Measurements from ENCODE around the gene HMGXB3. TPM values are rescaled to one million over a fixed set of nuclear protein-coding genes. Genes with fewer than 3 reads are reported as not detected.
A peak's percentile ranks its signal among the peaks of the same experiment; 100 is the strongest.

Gene HMGXB3
- total RNA-seq, 1 experiment from 2014 or later = 36.8 TPM

GRCh38 chr5:150066901-150067396 lies 66.4 kb downstream of the HMGXB3 start:
- peak; percentile 67 for DNase-seq (ENCODE audit: low spot score)

DNA sequence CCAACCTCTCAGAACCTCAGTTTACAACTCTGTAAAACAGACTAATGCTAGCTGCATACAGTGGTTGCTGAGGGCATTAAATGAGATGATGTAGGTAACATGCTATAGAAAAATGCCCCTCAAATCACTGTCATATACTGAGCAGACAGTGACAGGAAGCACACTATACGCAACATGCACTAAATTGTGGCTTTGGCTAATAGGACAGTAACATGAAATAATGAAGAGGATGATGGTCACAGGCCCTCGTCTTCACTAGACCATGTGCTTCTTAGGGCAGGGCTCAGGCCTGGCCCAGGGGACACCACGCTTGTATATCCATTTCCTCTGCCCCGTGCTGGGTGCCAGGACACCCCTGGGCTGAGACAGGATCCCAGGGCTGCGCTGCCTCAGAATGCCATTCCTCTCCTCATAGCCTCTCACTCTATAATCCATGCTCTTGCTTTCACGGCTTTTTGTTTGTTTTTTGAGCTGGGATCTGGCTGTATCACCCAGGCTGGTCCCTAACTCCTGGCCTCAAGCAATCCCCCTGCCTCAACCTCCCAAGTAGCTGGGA lies 66.9 kb downstream of the HMGXB3 start:
- DNase-seq (ENCODE audit: low spot score) = no peak

DNA sequence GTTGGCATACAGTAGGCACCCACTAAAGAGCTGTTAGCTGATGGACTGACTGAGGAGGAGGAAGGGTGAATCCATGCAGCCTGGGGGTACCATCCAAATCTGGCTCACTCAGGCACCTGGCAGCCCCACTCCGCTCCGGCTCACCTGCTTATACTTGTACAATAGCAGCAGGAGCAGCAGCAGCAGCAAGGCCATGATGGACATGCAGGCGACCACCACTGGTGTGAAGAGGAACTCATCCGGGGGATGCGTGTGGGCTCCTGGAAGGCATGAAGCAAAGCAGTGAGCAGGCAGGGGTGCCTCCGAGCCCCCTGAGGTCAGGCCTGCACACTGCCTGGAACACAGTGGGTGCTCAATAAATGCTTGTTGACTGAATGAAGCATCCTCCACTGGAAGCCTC lies 67.5 kb downstream of the HMGXB3 start:
- no peak for DNase-seq (ENCODE audit: low spot score)

DNA sequence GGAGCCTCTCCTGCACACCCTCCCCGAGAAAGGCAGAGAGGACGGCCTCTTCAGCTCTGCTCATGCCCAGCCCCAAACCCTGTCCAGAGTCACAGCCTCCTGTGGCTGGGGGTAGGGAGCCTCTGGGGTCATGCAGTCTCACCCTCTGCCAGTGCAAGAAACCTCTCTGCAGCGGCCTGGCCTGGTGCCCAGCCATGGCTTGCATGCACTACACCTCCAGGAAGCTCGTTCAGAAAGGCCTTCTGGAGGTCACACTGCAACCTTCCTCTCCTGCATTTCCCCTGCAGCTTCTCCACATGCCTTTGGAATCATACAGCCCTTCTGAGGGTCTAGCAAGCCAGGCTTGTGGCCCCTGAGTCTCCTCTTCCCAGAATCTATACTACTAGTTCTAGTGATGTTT lies 67.9 kb downstream of the HMGXB3 start:
- no peak for DNase-seq (ENCODE audit: low spot score)

- no peak for DNase-seq (ENCODE audit: low spot score)
Observed at GRCh38 chr5:150068961-150069645, 68.6 kb downstream of the HMGXB3 start.

- no peak for DNase-seq (ENCODE audit: low spot score)
Observed at GRCh38 chr5:150069672-150070627, 69.4 kb downstream of the HMGXB3 start.

DNA sequence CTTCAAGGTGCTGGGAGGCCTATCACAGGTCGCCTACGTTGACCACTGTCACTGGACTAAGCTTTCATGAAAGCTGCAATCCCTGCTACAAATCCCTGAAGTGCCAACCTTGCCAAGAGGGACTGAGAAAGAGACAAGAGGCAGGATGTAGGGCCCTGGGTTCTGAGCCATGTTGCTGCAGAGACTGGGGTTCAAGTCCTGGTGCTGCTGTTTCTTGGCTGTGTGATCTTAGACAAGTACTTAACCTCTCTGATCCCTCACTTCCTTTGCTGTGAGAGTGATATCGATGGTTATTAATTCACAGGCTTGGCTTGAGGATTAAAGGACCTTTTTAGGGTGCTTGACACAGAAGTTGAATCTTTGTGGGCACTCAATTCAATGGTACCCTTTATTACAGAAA lies 70.3 kb downstream of the HMGXB3 start:
- no peak for DNase-seq (ENCODE audit: low spot score)

DNA sequence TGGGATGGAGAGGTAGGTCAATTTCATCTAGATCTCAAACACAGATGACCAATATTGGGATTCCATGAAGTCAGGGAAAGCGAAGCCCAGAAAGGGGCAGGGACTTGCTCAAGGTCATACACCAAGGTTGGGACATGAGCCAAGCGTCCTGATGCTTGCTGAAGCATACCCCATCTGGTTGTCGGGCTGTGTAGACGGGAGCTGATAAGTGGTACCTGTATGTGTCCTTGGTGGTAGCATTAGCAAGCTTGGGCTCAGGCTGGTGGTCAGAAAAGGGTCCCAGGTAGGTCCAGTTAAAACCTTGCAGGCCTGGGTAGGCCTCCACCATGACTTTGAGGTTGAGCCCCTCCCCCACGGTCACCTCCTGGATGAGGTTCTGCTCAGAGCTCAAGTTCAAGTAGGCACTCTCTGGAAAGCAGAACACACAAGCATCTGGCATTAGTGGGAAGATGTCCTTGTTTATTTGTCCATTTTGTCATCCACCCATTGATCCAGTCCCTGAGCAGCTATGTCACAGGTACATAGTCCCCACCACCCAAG lies 72.6 kb downstream of the HMGXB3 start:
- no peak for DNase-seq (ENCODE audit: low spot score)

DNA sequence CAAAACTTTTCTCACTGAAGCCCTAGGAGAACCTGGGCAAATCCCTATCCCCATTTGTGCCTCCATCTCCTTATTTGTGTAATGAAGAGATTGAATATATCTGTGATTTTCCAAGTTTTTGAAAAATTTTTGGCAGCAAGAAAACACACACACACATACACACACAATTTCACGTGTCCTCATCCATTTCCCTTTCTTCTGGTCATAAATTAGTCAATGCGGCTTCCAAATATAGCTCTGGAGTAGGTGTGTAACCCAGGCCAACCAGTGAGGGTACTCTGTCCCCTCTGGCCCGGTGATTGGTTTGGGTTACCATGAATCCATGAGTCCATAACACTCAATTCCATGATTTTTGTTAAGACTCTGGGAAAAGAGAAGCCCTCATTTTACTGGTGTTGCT lies 73.1 kb downstream of the HMGXB3 start:
- no peak for DNase-seq (ENCODE audit: low spot score)

DNA sequence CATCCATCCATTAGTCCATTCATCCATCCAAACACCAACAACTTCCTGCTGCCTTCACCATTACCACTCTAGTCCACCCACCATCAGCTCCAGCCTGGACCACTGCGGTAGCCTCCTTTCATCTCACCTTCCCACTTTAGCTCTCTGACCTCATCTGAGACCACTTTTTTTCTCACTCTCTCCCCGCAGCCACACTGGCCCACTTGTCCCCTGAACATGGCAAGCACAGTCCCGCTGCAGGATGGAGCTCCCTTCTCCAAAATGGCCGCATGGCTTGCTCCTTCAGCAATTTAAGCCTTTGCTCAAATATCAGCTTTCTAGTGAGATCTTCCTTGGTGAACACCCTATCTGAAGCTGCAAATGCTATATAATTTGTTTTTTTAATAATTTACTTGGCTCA lies 74.7 kb downstream of the HMGXB3 start:
- no peak for DNase-seq (ENCODE audit: low spot score)

DNA sequence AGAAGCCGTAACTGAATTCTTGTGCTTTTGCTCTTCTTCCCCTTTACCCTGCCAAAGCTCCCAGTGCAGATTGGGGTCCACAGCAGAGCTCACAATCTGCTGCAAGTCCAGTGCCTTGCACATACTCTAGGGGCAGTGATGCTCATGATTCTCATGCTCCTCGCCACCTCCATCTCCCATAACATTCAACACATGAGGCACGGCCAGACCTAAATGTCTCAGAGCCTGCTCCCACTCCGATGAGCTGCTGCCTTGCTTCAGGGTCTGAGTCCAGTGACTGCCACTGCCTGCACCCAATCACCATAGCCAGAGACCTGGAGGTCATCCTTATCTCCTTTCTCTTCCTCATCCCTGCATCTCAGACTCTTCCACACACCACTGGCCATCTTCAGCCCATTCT lies 75.3 kb downstream of the HMGXB3 start:
- DNase-seq (ENCODE audit: low spot score) = no peak

DNA sequence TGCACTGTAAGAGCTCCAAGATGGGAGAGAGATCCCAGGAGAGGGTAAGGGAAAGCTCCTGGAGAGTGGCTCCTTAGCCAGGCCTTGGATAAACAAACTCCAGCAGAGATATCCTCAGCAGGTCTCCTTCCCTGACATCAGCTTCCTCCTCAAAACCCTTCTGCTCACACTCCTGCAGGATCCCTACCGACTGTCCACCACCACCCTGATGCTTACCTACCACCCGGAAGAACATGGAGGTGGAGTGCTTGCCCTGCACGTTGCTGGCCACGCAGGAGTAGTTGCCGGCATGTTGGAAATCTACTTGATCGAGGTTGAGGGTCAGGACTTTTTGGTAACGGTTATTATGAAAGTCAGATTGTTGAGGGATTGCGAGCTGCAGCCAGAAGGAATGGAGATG lies 76.5 kb downstream of the HMGXB3 start:
- DNase-seq (ENCODE audit: low spot score) = no peak

DNA sequence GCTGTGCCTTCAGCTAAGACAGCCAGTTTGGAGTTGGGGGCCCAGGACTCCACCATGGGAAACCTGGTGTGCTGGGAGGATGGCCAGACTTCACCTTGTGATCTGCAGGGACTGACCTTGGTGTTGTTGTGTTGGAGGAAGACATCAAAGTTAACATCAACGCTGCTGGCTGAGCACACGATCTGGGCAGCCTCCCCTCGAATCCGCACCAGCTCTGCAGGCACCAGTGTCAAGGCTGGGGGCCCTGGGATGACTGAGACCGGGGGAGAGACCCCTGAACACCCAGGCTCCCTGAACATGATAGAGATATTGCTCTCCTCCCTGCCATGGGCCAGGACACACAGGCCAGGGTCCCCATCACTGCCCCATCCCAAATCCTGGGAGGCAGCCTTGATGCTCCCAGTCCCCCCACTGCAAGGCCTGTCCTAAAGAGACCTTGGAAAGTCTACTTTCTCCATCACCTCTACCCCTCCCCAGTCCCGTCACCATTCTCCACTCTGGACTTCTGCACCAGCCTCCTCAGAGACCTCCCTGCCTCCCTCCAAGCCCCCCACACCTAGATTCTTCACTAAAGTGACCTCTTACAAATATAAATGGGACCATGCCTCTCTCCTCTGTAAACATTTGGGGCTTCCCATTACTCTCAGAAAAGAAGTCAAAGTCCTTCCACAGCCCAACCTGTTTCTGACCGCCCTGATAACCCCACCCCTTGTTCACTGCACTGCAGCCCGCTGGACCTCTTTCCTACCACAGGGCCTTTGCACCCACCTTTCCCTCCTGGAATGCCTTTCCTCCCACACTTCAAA lies 77.7 kb downstream of the HMGXB3 start:
- DNase-seq (ENCODE audit: low spot score) = no peak

- DNase-seq (ENCODE audit: low spot score) = no peak
Observed at GRCh38 chr5:150078802-150079689, 78.5 kb downstream of the HMGXB3 start.

DNA sequence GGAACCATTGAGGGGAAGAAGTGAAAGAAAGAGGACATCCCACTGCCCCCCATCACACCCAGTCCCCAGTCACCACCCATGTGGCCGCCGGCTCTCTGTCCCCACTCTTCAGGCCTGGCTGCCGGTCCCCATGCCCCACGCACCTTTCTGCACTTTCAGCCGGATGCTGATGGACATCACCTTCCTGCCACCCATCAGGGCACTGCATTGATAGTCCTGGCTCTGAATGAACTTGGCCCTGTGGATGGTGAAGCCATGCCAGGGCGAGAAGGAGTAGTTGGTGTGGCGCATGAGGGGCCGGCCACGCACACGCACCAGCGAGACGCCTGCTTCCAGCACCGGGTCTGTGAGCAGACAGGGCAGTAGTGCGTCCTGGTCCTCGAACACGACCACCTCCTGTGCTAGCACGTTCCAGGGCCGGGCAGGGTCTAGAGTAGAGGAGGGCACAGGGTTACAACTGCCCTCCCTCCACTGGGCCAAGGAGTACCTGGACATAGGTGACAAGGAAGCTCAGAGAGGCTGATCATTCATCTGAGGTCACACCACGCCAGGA lies 79.4 kb downstream of the HMGXB3 start:
- no peak for DNase-seq (ENCODE audit: low spot score)

- DNase-seq (ENCODE audit: low spot score) = no peak
Observed at GRCh38 chr5:150080696-150081435, 80.3 kb downstream of the HMGXB3 start.

DNA sequence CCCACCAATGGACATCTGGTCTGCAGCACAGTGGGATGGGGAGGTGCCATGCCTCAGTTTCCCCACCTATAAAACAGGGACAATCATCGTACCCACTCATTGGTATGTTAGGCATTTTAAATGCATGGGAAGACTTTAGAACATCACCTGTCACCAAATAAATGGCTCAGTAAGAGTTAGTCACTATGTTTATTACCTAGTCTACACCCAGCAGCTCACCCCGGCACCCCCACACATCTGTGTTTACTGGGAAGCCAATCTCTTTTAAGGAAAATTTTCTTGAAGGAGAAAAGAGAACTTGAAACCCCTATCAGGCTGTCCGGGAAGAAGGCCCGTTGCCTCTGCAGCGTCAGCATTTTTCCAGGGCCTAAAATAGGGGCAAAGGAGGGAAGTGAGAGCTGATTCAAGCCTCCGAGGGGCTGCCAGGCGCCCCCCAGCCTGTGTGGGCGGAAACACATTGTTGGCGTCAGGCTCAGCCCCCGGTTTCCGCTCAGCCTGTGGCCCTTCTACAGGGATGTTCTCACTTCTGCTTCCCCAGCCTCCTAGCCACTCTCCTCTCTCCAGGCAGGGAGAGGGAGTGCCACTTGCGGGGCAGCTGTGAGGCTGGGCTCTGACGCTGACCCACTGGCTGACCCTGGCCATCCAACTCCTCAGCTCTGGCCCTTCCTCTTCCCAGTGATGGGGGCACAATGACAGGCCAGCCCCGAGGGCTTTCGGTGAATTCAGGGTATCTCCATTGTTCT lies 81.2 kb downstream of the HMGXB3 start:
- no peak for DNase-seq (ENCODE audit: low spot score)

- DNase-seq (ENCODE audit: low spot score) = no peak
Observed at GRCh38 chr5:150082374-150082773, 81.8 kb downstream of the HMGXB3 start.

- DNase-seq (ENCODE audit: low spot score) = no peak
Observed at GRCh38 chr5:150082889-150083288, 82.3 kb downstream of the HMGXB3 start.

Data from A172 (cell line).